GM21447 (cell line): ENCODE results near the gene KIAA1671.

Source experiments
- ATAC-seq: cut with Tn5 transposase; IDR thresholded peaks from one replicate; pipeline ENCODE4 v1.9.1; 2021; ENCODE audit not compliant: unreplicated experiment

Gene KIAA1671

DNA sequence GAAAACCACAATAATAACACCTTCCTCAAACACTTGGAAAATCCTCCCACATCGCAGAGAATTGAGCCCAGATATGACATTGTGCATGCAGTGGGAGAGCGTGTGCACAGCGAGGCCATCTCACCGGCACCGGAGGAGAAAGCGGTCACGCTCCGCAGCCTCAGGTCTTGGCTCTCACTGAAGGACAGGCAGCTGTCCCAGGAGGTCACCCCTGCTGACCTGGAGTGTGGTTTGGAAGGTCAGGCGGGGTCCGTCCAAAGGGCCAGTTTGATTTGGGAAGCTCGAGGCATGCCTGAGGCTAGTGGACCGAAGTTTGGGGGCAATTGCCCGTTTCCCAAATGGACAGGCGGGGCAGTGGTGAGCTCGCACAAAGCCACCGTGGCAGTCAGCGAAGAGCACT lies 86.7 kb downstream of the KIAA1671 start:
- ATAC-seq = no peak

GRCh38 chr22:25039754-25040153 lies 87.2 kb downstream of the KIAA1671 start:
- ATAC-seq = no peak

DNA sequence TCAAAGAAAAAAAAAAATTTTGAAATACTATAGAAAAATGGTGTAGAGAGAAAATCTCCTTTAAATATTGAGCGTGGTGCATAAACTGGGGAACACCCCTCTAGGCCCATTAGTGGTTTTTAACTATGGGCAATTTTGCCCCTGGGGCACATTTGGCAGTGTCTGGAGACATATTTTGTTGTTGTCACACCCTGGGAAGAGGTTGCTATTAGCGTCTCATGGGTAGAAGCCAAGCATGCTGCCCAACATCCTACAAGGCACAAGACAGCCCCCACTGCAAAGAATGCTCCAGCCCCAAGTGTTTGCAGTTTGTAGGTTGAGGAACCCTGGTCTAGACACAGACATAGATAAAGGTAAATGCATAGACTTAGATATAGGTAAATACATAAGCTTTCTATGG lies 92.6 kb downstream of the KIAA1671 start:
- ATAC-seq = no peak

DNA sequence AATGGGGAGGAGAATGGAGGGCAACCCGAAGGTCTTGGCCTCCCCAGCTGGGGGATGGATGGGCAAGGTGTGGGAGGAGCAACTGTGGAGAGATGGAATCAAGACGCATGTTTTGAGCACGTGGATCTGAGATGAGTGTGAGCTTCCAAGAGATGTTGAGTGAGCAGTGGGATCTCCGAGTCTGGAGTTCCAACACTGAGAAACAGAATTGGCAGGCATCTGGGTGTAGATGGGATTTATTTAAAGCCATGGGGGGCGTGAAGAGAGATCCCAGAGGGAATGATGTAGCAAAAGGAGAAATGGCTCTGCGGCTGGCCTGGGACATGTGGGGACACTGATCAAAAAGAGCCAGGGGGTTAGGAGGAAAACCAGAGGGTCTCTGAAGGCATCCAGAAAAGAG lies 95.6 kb downstream of the KIAA1671 start:
- no peak for ATAC-seq

DNA sequence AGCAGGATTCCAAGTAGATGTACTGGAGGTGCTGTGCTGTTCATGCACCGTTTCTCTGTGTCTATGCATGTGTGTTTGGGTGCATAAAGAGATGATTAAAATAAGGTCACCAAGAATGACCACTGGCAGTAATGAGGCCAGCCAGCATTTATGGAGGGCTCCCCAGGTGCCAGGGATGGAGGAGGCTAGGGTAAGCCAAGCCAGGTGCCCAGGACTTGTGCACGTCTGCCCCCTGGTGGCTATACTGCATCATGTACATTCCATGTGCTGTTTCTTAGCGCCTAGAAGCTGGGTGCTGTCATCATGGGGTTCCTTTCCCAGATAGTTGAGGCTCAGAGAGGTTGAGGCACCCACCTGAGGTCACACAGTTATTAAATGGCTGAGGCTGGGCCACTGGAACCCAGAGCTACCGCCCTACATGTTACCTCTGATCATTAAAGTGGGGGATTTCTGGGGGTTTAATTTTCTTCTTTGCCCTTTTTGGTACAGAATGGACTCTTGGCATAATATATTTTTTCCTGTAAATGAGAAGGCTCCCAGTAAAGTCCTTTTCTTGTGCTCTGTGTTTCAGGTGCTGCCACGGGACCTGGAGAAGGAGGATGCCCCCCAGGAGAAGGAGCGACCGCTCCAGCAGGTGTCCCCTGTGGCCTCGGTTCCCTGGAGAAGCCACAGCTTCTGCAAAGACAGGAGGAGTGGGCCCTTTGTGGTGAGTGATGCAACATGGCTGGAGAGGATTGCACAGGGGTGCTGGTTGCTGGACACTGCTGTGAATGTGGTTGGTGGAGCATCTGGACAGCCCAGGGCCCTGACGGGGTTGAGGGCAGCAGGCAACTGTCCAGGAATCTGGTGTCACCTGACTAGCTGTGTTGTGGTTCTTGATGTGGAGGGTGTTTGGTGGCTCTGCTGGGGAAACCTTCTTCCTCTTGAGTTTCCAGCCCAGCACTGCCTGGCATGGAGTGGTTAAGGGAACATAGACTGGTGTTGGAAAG lies 96.4 kb downstream of the KIAA1671 start:
- ATAC-seq = no peak

DNA sequence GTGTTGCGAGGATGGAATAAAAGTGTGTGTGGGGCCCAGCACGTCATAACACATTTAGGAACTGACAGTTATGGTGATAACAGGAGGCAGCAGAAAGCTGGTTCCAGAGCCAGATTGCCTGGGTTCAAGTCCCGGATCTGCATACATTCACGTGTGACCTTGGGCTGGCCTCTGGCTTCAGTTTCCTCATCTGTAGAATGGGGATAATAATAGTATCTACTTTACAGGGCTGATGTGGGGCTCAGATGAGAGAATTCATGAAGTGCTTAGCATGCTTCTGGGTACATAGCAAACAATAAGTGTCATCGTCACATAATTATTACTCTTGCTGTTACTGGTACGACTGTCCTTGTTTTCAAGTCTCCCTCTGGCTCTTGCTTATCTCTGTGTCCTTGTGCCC lies 97.3 kb downstream of the KIAA1671 start:
- no peak for ATAC-seq

DNA sequence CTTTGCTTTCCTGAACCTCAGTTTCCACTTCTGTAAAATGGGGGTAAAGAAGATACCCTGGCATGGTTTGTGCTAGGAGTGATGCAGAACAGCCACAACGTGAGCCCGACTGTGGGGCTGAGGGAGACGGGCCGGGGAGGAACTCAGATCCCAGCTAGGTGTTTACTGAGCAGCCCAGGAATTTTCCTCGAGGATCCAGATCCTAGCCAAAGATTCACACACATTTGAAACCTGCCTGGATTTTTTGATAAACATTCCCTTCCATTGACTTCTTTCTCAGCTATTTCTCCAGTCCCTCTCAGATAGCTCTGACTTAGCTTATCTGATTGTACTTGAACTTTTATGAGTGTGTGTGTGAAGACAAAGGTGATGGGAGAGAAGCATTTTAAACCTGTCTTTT lies 98.0 kb downstream of the KIAA1671 start:
- ATAC-seq = no peak

- ATAC-seq = no peak
Measured at GRCh38 chr22:25051073-25051472, 98.6 kb downstream of the KIAA1671 start.

- ATAC-seq = no peak
Measured at GRCh38 chr22:25051983-25052710, 99.6 kb downstream of the KIAA1671 start.

- no peak for ATAC-seq
Measured at GRCh38 chr22:25053153-25053805, 100.8 kb downstream of the KIAA1671 start.

DNA sequence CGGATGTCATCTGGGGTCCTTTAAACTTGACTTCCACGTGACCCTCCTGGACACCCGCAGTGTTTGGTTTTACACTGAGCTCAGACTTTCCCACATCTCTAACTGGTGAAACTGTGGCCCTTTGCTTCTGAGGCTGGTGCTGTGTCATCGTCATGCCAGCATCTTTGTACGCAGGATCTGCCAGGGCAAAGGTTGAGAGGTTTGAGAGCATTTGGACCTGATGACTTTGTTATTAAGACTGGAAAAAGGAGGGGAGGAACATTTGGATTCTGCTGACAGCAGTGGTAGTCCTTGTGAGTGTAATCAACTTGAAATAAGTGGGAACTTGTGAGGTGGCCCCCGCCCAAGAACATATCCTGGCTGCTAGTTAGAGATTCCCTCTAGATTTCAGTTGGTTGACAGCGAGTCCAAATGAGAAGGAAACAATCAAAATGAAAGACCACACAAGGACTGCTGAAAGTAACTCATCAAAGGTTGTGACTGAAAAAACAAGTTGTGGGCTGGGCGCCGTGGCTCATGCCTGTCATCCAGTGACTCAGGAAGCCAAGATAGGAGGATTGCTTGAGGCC lies 102.5 kb downstream of the KIAA1671 start:
- no peak for ATAC-seq

GRCh38 chr22:25057013-25057881 lies 104.7 kb downstream of the KIAA1671 start:
- no peak for ATAC-seq

GRCh38 chr22:25059438-25059837 lies 106.9 kb downstream of the KIAA1671 start:
- ATAC-seq = no peak

- no peak for ATAC-seq
Measured at GRCh38 chr22:25060522-25061071, 108.1 kb downstream of the KIAA1671 start.

GRCh38 chr22:25061134-25061533 lies 108.6 kb downstream of the KIAA1671 start:
- no peak for ATAC-seq

- no peak for ATAC-seq
Measured at GRCh38 chr22:25061605-25062376, 109.3 kb downstream of the KIAA1671 start.

- no peak for ATAC-seq
Measured at GRCh38 chr22:25062386-25063085, 110.0 kb downstream of the KIAA1671 start.

- ATAC-seq = no peak
Measured at GRCh38 chr22:25064894-25065560, 112.5 kb downstream of the KIAA1671 start.
